Stimulated activated CD8-positive, alpha-beta memory T cell treated with anti-CD3 and anti-CD28 coated beads, Interleukin-15, amount 100 ng/mL, for 48 hours (primary cell): ENCODE measurements around the gene SPIRE1.
"Not testable (repeated sequence)": the region's sequence is repeated elsewhere in the genome, so short reads cannot be mapped to it uniquely, and the experiment has no call there.

Experiments
- DNase-seq, 2 donors: peaks; one replicate each; pipeline ENCODE4 v3.0.0-alpha.2; 2020; ENCODE audit warnings: low read depth in 2 of 2

The SPIRE1 gene

GRCh38 chr18:12598181-12598930 lies 59.6 kb downstream of the SPIRE1 start:
- no peak for DNase-seq

GRCh38 chr18:12597760-12598159 lies 60.1 kb downstream of the SPIRE1 start:
- no peak for DNase-seq

- DNase-seq, result no peak
Measured at GRCh38 chr18:12595571-12596255, 62.2 kb downstream of the SPIRE1 start.

- no peak for DNase-seq
Measured at GRCh38 chr18:12593866-12594265, 64.0 kb downstream of the SPIRE1 start.

DNA sequence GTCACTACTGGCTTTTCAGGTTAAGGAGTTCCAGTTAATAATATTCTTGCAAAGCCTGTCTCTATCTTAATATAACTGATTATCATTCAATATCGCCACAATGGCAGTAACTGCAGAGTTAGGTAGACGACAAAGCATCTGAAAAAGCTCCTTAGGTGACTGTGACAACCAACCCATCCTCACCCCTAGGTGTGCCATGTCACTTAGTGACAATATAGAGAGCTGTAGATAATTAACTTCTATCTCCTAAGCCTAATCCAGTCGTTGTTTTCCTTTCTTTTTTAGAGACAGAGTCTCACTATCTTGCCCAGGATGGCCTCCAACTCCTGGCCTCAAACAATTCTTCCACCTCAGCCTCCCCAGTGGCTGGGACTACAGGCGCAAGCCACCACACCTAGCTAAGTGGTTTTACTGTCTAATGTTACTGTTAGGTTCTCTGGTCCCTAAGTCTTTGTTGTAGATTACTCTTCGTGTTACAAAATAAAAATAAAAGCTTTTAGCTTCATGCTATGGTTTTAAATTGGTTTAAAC lies 65.2 kb downstream of the SPIRE1 start:
- DNase-seq, result no peak

DNA sequence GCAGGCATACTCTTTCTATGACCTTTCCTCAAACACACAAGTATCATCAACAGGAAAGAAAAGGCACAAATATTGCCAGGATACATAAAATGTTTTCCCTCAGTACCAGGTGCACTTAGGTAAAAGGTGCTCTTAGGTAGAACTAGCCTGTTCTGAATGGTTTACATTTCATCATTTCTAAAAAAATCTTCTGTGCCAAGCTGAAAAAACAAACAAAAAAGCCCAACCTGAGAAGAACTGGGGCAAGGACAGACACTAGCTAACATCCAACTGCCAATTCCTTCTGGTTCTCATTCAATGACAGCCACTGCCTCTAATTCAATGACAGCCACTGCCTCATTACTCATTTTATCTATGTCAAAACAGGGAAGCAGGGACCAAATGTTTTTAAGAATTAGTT lies 68.5 kb downstream of the SPIRE1 start:
- no peak for DNase-seq

DNA sequence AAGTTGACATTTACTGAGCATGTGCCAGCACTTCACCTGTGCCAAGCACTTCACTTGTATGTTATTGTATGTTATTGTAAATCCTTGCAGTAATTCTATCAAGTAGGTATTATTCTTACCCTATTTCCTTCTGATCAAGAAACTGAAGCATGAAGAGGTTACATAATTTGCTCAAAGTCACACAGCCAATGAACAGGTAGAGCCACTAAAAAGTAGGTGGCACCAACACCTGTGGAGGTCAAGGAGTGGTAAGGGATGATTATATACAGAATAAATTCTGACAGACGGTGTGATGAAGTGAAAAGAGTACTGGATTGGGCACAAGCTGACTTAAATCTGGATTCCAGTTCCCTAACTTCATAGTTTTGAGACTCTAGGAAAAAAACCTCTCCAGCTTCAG lies 71.0 kb downstream of the SPIRE1 start:
- DNase-seq, result no peak

DNA sequence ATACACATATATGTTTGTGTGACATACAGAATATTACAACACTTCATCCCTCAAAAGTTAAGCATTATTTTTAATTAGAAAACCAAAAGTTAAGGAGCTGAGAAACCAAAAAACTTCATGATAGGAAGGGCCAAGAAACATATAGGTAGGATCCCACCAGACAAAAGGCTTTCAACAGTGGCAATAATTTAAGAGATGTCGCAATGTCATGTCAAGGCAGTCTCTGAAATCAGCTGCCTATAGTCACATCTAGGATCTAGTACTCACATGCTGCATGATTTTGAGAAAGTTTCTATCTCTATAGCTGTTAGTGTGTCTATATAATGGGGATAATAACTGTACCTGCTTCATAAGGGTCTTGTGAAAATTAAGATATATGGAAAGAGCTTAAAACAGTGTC lies 72.7 kb downstream of the SPIRE1 start:
- DNase-seq, result no peak

DNA sequence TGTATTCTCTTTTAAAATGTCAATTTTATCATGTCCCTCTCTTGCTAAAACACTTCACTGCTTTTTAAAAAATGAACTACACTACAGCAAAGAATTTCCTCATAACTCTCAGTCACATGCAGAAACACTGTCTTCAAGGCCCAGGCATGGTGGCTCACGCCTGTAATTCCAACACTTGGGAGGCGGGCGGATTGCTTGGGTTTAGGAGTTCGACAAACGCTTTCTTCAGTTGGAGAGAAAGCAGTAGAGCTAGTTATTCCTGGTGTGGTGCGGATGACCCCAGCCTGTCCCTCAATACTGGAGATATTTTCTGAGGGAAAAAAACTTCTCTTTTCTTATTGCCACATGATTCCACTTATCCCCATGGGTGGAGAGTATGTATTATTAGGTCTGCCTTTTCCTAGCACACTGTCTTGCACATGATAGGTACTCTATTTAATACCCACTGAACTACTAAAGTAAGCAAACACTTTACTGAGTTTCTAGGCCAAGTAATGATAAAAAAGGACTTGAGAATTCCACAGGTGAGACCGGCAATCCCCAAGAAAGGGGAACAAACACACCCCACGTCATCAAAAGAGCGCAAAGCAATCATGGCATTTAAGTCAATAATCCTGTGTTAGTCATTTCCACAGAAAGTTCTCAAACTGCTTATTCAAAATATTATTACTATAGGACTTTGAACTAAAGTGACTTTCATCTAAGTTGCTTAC lies 77.1 kb downstream of the SPIRE1 start:
- no peak for DNase-seq

DNA sequence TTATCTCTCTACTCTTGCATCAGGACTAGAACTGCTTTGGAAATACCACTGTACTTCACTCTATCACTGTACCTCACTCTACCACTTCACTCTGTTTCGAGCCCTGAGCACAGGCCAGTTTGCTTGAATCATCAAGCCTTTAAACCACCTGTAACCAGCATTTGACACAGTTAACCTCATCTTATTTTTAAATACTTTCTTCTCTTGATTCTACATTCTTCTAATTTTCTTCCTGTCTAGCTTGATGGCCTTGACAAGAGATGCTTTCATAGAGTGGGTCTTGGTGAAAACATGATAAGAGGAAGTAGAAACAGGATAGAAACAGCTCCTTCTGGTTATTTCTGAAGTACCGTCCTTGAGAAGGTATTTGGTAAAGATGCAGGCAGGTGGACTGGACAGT lies 78.1 kb downstream of the SPIRE1 start:
- DNase-seq, result no peak

DNA sequence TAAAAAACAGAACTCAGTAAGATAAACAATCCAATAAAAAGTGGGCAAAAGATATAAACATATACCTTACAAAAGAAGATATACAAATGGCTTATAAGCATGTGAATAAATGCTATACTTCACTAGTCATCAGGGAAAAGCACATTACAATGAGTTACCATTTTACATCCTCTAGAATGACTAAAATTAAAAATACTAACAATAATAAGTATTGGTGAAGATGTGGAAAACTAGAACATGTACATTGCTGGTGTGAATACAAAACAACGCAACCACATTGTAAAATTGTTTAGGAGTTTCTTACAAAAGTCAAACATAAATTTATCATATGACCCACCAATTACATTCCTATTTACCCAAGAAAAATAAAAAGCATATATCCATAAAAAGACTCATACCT lies 80.1 kb downstream of the SPIRE1 start:
- no peak for DNase-seq

GRCh38 chr18:12574494-12575185 lies 83.3 kb downstream of the SPIRE1 start:
- no peak for DNase-seq

DNA sequence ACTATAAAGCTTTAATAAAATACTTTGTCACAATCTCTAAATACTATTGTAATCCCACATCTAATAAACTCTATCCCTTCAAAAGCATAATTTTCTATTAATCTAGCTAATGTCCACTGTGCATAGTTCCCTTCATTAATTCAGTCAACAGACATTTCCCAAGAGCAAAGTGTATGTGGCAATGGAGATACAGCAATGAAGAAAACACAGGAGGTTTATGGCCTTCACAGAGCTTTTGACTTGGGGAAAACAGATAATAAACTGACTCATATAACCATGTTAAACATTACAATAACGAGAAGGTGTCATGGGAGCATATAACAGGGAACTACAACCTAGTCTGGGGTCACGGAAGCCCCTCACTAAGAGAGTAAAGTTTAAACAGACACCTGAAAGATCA lies 86.3 kb downstream of the SPIRE1 start:
- DNase-seq, result no peak

- DNase-seq, result no peak
Measured at GRCh38 chr18:12569791-12570190, 88.1 kb downstream of the SPIRE1 start.

- DNase-seq, result no peak
Measured at GRCh38 chr18:12567849-12568248, 90.1 kb downstream of the SPIRE1 start.

DNA sequence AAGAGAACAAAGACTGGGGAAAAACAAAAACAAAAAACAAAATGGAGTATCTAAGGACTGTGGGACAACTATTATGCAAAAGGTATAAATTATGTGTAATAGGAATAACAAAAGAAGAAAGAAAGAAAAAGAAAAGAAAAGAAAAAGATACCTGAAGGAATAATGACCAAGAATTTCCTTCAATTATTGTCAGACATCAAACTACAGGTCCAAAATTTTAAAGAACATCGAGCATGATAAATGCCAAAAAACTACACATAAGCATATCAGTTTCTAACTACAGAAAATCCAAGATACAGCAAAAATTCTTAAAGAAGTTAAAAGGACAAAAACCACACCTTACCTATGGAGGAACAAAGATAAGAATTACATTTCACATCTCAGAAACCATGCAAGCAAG lies 93.0 kb downstream of the SPIRE1 start:
- DNase-seq, result no peak

DNA sequence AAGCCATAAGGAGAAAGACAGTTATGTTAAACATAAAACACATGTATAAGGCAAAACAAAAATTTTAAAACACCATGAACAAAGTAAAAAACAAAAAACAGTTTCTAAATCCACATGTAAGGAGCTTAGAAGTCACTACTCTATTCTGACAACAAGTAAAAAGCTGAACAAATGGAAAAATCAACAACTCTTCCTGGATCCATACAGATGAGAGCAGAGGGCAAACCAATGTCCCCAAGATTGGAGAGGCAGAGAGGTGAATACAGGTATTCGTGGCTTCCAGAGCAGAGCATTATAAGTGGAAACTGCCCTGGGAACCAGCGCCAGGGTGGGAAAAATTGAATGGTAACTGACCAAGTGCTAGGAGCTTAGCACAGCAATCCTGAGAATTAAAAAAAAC lies 93.5 kb downstream of the SPIRE1 start:
- DNase-seq, result no peak

- not testable (repeated sequence) for DNase-seq
Measured at GRCh38 chr18:12560600-12560999, 97.3 kb downstream of the SPIRE1 start.

DNA sequence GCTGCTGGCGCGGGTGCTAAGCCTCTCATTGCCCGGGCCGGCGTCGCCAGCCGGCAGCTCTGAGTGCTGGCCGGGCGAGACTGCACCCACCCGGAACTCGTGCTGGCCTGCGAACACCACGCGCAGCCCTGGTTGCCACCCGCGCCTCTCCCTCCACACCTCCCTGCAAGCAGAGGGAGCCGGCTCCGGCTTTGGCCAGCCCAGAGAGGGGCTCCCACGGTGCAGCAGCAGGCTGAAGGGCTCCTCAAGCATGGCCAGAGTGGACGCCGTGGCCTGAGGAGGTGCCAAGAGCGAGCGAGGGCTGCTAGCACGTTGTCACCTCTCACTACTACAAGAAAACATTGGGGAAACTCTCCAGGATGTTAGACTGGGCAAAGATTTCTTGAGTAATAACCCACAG lies 98.6 kb downstream of the SPIRE1 start:
- no peak for DNase-seq

DNA sequence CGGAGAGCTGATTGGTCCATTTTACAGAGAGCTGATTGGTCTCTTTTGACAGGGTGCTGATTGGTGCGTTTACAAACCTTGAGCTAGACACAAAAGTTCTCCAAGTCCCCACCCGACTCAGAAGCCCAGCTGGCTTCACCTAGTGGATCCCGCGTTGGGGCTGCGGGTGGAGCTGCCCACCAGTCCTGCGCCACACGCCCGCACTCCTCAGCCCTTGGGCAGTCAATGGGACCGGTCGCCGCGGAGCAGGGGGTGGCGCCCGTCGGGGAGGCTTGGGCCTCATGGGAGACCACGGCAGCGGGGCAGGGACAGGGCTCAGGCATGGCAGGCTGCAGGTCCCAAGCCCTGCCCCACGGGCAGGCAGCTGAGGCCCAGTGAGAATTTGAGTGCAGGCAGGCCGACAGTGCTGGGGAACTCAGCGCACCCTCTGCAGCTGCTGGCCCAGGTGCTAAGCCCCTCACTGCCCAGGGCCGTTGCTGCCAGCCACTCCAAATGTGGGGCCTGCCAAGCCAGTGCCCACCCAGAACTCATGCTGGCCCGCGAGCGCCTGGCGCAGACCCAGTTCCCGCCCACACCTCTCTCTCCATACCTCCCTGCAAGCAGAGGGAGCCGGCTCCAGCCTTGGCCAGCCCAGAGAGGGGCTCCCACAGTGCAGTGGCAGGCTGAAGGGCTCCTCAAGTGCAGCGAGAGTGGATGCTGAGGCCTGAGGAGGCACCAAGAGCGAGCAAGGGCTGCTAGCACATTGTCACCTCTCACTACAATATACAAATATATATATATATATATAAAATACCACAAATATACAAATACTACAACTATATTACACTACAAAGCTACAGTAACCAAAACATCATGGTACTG lies 100.7 kb downstream of the SPIRE1 start:
- DNase-seq, result no peak

- no peak for DNase-seq
Measured at GRCh38 chr18:12554796-12555388, 103.0 kb downstream of the SPIRE1 start.
